AG04449 (cell line): ENCODE measurements around the gene MAGEH1.
A peak's percentile ranks its signal among the peaks of the same experiment; 100 is the strongest.

ENCODE experiments used
- CTCF ChIA-PET: fragments of 350-600 bp; formaldehyde crosslinking; extraction: SDS; loops from one replicate; lab custom pipeline; 2021; ENCODE audit warnings: antibody characterized with exemption; lab: Yijun Ruan, JAX
- POLR2A ChIA-PET: fragments of 400-600, 350-600 bp; formaldehyde crosslinking; extraction: SDS; loops from one replicate; lab custom pipeline; 2020; ENCODE audit warnings: antibody characterized with exemption, inconsistent platforms; lab: Yijun Ruan, JAX
- DNase-seq: peaks from one replicate; pipeline ENCODE4 v3.0.0-alpha.2; 2010; ENCODE audit warnings: low read depth, low spot score
- H3K4me3 ChIP-seq: 2 replicates; pipeline ENCODE4 v1.5.1; 2011; ENCODE audit warnings: low read depth, mild to moderate bottlenecking, control low read depth, low read length
- TF ChIP-seq, protein P1 (sequence below): IDR thresholded peaks from one replicate; pipeline ENCODE4 v1.5.1; 2011; ENCODE audit warnings: mild to moderate bottlenecking, moderate library complexity, low read length, control low read depth, inconsistent platforms; ENCODE audit not compliant: insufficient read depth; ENCODE audit errors: missing control alignments

Gene MAGEH1

DNA sequence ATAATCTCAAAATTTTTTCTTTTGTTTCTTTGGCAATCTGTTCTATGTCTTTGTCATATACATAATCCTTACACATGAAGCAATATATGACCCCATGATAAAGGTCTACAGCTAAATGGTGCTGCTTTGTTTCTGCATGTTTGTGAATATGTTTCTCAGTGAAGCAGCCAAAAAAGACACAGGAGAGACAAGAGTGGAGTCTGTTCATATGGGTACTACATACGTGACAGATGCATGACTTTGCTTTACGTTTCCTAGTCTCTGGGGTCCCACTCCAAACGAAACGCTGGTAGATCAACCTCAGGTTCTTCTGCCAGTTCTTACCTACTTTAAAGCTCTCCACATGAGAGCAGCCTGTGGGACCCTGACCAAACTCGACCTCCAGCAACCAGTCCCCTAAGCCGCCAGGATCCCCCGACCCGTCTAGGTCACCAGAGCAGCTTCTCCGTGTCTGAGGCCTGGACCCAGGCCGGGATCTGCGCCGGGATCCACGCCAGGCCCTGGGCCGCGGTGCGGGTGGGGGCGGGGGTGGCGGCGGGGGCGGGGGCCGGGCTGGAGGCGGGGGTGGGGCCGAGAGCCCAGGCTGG is 36.2 kb downstream of the MAGEH1 start:
- TF ChIP-seq, protein P1, sequence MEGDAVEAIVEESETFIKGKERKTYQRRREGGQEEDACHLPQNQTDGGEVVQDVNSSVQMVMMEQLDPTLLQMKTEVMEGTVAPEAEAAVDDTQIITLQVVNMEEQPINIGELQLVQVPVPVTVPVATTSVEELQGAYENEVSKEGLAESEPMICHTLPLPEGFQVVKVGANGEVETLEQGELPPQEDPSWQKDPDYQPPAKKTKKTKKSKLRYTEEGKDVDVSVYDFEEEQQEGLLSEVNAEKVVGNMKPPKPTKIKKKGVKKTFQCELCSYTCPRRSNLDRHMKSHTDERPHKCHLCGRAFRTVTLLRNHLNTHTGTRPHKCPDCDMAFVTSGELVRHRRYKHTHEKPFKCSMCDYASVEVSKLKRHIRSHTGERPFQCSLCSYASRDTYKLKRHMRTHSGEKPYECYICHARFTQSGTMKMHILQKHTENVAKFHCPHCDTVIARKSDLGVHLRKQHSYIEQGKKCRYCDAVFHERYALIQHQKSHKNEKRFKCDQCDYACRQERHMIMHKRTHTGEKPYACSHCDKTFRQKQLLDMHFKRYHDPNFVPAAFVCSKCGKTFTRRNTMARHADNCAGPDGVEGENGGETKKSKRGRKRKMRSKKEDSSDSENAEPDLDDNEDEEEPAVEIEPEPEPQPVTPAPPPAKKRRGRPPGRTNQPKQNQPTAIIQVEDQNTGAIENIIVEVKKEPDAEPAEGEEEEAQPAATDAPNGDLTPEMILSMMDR = no peak
- ChIA-PET CTCF (interaction anchor here (1.2 kb wide), 1 partner anchor 230 kb away, joined by 3 read pairs; the partner anchor contains the start of gene RRAGB), POLR2A (interaction anchor here (0.6 to 1.6 kb wide), 2 partner anchors 36 to 220 kb away, joined by 3 to 9 read pairs; partner anchors contain the start of gene MAGEH1)
- peak overlapping the region; percentile 68 for H3K4me3 ChIP-seq
- DNase-seq = no peak

DNA sequence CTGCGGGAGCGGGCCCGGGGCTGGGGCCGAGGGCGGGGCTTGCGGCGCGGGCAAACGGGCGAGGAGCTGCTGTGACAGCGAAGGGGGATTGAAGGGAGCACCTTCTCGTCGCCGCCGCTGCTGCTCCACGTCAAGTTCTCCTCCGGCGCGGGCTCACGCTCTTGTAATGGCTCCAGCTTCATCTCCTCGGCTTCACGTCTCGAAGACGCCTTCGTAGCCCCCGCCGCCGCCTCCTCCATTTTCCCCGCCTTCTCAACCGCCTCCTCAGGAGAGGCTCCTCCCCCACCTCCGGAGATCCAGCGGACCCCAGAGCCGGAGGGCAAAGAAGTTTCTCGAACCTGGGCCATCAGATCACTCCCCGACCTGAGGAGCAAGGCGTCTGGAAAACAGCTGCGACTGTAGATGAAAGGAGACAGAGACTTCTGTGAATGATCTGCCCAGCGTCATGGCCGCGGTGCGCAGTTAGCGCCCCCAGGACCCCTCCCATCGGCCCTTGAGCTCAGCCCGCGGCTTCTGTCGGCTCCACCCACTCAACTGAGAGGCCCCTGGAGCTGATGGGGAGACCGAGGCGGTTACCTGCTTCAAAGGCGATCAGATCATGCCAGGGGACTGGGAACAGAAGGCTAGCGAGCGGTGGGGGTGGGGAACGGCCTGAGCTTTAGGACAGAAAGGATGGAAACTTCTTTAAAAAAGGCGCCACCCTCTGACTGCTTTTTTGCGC is 36.8 kb downstream of the MAGEH1 start:
- ChIA-PET CTCF (interaction anchor here (1.2 to 1.4 kb wide), 2 partner anchors 36 to 229 kb away, joined by 3 to 6 read pairs; partner anchors contain the start of genes MAGEH1 and RRAGB), POLR2A (interaction anchor here (0.6 to 1.6 kb wide), 2 partner anchors 37 to 221 kb away, joined by 3 to 9 read pairs; partner anchors contain the start of gene MAGEH1)
- TF ChIP-seq, protein P1 = no peak
- peak overlapping the region; percentile 68 for H3K4me3 ChIP-seq
- no peak for DNase-seq

DNA sequence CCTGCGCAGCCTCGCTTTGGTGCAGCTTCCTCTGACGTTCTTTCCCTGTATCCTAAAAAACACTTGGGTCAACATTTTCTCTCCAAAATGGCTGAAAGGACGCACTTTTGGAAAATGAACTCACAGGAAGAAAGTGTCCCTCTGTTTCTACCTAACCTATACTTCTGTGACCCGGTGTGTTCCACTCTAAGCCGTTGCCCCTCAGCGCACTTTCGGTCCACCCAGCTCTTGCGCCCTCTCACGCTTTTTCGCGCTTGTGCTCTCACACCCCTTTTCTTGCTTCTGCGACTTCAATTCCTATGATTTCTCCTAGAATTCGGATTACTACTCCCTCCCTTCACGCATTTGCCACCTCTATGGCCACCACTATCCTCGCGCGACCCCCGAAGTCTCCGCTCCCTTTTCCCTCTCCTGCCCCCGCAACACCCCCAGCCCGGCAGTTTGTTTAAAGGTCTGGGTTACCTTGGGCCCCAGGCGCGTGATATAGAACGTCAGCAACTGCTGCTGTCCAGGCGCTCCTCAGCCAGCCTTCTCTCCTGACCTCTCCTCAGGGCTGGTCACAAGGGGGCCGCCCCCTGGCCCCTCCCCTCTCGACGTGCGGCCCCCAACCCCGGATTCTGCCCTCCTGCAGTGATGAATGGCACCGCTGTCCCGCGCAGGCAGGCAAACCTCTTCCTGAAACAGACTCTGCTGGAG is 37.5 kb downstream of the MAGEH1 start, which contains the start of gene USP51:
Gene USP51 (minus strand): TSS at position 535 of the 696 bp plus-strand sequence. CDS start 909 bp downstream, outside the sequence.
- DNase-seq = no peak
- ChIA-PET CTCF (interaction anchor here (1.2 to 1.4 kb wide), 2 partner anchors 37 to 228 kb away, joined by 3 to 6 read pairs; partner anchors contain the start of genes MAGEH1 and RRAGB), POLR2A (interaction anchor here (1.6 kb wide), 1 partner anchor 38 kb away, joined by 9 read pairs; the partner anchor contains the start of gene MAGEH1)
- TF ChIP-seq, protein P1 = peak; percentile 3
- H3K4me3 ChIP-seq = peak within 1 kb of the TSS; percentile 68

DNA sequence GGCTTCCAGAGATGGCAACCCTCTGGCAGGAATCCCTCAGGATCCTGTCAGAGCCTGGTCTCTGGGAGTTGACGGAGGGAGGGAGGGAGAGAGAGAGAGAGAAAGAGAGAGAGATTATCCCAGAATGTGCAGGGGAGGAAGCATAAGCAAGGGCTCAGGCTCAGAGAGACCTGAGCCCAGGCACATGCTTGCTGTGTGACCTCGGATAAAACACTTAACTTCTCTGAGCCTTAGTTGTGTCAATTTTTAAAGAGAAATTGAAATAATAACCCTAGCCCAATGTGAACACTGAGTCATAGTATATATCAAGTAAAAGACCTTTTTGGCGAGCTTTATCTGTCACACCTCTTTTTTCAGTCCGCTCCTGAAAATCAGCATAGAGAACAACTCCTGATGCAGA is 38.2 kb downstream of the MAGEH1 start:
- TF ChIP-seq, protein P1 = no peak
- H3K4me3 ChIP-seq = peak overlapping the region; percentile 68
- CTCF ChIA-PET = no interaction called here
- POLR2A ChIA-PET = no interaction called here
- DNase-seq = no peak

DNA sequence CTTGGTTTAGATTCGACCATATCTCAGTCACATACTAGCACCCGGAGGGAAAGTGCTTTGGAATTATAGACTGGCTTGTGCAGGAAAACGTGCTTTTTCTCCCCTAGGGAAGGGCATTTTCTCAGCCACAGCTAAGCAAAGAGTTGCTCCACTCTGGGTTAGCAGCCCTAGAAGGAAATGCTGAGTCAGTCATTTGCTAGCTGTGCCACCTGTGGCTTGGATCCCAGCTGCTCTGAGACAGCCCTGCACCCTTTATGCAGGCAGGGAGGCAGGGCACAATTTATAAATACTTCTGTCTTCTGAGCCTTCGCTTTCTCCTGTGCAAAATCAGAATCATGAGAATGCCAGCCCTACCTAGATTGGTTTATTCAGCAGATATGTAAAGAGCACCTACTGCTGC is 39.0 kb downstream of the MAGEH1 start:
- ChIA-PET POLR2A (no interaction called here), CTCF (no interaction called here)
- no peak overlapping the region for H3K4me3 ChIP-seq

More for the DNA sequence above, 39.0 kb downstream of the MAGEH1 start:
- no peak for DNase-seq
- TF ChIP-seq, protein P1 = no peak
